ENCODE data around the gene SNRPB2. TPM values are rescaled to one million over a fixed set of nuclear protein-coding genes. Genes with fewer than 3 reads are reported as not detected.

The SNRPB2 gene
- total RNA-seq, 3 donors from 2014 or later, result 26.6 to 34.8 (median 26.9) TPM

DNA sequence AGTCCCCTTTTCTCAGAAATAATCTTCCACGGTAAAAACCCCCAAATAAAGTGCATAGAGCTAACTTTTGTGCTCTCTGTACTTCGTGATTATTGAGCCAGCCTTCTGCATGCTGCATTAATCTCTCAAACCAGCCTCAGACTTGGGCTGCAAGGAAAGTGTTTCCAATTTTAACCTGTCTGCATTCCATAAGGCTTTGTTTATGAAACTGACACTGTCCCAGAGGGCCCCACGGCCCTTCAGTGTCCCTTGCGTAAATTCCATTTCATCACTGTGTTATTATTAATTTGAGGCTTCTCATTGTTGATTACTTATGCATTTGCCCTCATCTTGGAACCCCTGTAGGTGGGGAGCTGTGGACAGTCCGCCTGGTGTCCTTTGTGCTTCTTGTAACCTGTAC lies 15.6 kb upstream of the SNRPB2 start:
- H3K4me3 ChIP-seq, result no peak overlapping the region
- no peaks in the 10 kb centered on the region for H3K4me1 ChIP-seq
- TF ChIP-seq, protein P1, sequence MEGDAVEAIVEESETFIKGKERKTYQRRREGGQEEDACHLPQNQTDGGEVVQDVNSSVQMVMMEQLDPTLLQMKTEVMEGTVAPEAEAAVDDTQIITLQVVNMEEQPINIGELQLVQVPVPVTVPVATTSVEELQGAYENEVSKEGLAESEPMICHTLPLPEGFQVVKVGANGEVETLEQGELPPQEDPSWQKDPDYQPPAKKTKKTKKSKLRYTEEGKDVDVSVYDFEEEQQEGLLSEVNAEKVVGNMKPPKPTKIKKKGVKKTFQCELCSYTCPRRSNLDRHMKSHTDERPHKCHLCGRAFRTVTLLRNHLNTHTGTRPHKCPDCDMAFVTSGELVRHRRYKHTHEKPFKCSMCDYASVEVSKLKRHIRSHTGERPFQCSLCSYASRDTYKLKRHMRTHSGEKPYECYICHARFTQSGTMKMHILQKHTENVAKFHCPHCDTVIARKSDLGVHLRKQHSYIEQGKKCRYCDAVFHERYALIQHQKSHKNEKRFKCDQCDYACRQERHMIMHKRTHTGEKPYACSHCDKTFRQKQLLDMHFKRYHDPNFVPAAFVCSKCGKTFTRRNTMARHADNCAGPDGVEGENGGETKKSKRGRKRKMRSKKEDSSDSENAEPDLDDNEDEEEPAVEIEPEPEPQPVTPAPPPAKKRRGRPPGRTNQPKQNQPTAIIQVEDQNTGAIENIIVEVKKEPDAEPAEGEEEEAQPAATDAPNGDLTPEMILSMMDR (IDR thresholded peaks at IDR 0.05), result no peak
- TF ChIP-seq POLR2A (IDR thresholded peaks at IDR 0.05) (no peak), POLR2AphosphoS5 (IDR thresholded peaks at IDR 0.05) (no peak)
- H3K27me3 ChIP-seq, result no peaks in the 10 kb centered on the region
- no peak for DNase-seq (ENCODE audit: low spot score in 2 of 2)
- H3K9me3 ChIP-seq, result no peaks in the 10 kb centered on the region
- intact Hi-C loops (cut with DNase I; ENCODE audit: low total_unique reads), result no loop called here
- H3K36me3 ChIP-seq, result no peaks in the 10 kb centered on the region
- no peak overlapping the region for H3K27ac ChIP-seq

DNA sequence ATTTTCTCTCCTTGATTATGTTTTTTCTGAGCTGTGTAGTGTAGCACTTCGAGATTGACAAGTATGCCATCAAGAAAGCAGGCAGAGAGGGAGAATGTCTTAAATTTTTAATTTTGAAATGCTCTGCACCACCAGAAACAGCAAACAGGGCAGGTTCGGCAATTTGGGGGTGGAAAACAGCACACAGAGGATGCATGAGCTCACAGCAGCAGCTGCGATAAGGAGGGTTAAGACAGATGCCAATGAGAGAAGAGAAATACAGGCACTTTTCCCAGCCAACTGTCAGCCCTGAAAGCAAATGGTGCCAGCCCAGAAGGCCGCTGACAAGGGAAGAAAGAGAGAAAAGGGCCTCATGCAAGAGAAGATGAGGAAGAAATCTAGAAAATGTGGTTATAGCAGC lies 15.1 kb upstream of the SNRPB2 start:
- Histone ChIP-seq H3K36me3 (no peaks in the 10 kb centered on the region), H3K4me3 (no peak overlapping the region), H3K9me3 (no peaks in the 10 kb centered on the region), H3K27ac (no peak overlapping the region), H3K4me1 (no peaks in the 10 kb centered on the region), H3K27me3 (no peaks in the 10 kb centered on the region)
- intact Hi-C loops (cut with DNase I; ENCODE audit: low total_unique reads), result no loop called here
- no peak for DNase-seq (ENCODE audit: low spot score in 2 of 2)
- TF ChIP-seq POLR2A (IDR thresholded peaks at IDR 0.05) (no peak), POLR2AphosphoS5 (IDR thresholded peaks at IDR 0.05) (no peak)
- TF ChIP-seq, protein P1 (IDR thresholded peaks at IDR 0.05), result no peak

DNA sequence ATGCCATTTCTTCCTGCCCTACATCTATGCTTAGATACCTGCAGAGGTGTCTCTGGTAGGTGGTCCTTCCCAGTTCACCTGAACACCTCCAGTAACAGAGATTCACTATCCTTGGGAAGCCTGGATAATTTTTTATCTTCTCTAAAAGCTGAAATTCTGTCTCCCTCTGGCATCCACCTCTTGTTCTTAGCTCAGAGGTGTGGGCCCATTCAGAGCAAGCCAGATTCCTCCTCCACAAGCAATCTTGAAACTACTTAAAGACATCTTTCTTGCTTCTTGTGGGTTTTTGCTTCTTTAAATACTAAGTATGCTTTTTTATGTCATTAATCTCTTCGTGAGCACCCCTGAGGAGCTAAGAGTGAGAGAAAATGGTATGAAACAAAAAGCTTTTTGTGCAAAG lies 10.4 kb upstream of the SNRPB2 start:
- Histone ChIP-seq H3K27me3 (peaks cover 0 to 3% of the 10 kb centered on the region in 2 donors), H3K4me1 (no peaks in the 10 kb centered on the region), H3K4me3 (no peak overlapping the region), H3K36me3 (no peaks in the 10 kb centered on the region), H3K9me3 (no peaks in the 10 kb centered on the region), H3K27ac (no peak overlapping the region)
- intact Hi-C loops (cut with DNase I; ENCODE audit: low total_unique reads), result no loop called here
- TF ChIP-seq, protein P1 (IDR thresholded peaks at IDR 0.05), result no peak
- TF ChIP-seq POLR2AphosphoS5 (IDR thresholded peaks at IDR 0.05) (no peak), POLR2A (IDR thresholded peaks at IDR 0.05) (no peak)
- no peak for DNase-seq (ENCODE audit: low spot score in 2 of 2)

DNA sequence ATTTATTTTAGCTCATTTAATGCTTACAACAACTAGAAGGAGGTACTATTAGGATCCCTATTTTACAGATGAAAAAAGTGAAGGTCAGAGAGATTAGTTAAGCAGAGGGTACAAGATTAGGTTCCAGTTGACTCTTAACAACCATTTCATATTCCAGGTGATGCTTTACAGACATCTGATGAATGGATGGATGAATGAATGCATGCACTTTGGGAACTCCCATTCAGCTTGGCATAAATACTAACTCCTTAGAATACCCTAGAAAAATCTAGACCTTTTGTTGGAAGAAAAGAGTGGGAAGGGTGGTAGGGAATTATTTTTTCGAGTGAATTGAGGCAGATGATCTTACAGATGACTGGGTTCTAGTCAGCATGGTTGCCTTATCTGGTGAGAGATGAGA lies 746 bp upstream of the SNRPB2 start:
- Histone ChIP-seq H3K27me3 (no peaks in the 10 kb centered on the region), H3K27ac (peak overlapping the region; percentile 89 to 92), H3K4me1 (no peaks in the 10 kb centered on the region), H3K4me3 (peak overlapping the region; percentile 84 to 100 (median 90)), H3K9me3 (no peaks in the 10 kb centered on the region), H3K36me3 (no peaks in the 10 kb centered on the region)
- intact Hi-C loops (cut with DNase I; ENCODE audit: low total_unique reads), result no loop called here
- TF ChIP-seq POLR2A (IDR thresholded peaks at IDR 0.05) (no peak), POLR2AphosphoS5 (IDR thresholded peaks at IDR 0.05) (no peak)
- TF ChIP-seq, protein P1 (IDR thresholded peaks at IDR 0.05), result no peak
- no peak for DNase-seq (ENCODE audit: low spot score in 2 of 2)

DNA sequence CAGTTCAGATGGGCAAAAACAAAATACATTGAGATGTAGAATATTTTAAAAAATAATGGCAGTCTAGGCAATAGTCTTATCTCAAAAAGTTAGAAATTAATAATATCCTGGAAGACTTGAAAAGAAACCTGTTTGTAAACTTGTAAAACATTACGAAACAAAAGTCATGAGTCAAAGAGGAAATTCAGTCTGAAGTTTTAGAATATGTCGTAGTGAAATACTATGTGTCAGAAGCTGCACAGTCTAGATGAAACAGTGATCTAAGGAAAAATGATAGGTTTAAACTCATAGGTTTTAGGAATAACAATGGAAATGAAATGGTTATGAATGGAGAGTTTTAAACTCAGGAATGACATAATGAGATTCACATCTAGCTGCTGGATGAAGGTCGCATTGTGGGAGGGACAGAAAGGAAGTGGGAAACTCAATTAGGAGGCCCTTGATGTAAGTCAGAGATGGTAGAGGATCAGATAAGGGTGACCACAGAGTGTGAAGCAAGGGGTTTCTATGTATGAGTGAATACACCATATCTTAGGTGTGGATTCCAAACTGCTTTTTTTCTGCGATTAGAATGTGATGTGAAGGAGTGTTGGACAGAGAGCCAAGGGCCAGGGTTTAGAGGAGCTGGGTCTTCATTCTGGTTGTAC lies 2.8 kb downstream of the SNRPB2 start:
- H3K4me3 ChIP-seq, result no peak overlapping the region
- no peaks in the 10 kb centered on the region for H3K4me1 ChIP-seq
- no peak for TF ChIP-seq POLR2A (IDR thresholded peaks at IDR 0.05)
- TF ChIP-seq, protein P1 (IDR thresholded peaks at IDR 0.05), result no peak
- TF ChIP-seq POLR2AphosphoS5 (IDR thresholded peaks at IDR 0.05), result no peak
- H3K9me3 ChIP-seq, result no peaks in the 10 kb centered on the region
- intact Hi-C loops (cut with DNase I; ENCODE audit: low total_unique reads), result no loop called here
- H3K27ac ChIP-seq, result no peak overlapping the region
- H3K36me3 ChIP-seq, result no peaks in the 10 kb centered on the region
- DNase-seq (ENCODE audit: low spot score in 2 of 2), result no peak
- H3K27me3 ChIP-seq, result no peaks in the 10 kb centered on the region
